ENCODE measurements around the gene TBC1D22A.
"Not testable (repeated sequence)": the region's sequence is repeated elsewhere in the genome, so short reads cannot be mapped to it uniquely, and the experiment has no call there.

TBC1D22A gene

GRCh38 chr22:47114813-47115517 is 352.5 kb downstream of the TBC1D22A start:
- no peak for DNase-seq

GRCh38 chr22:47115518-47115890 is 353.1 kb downstream of the TBC1D22A start:
- DNase-seq: no peak

- no peak for DNase-seq
Observed at GRCh38 chr22:47115921-47116320, 353.5 kb downstream of the TBC1D22A start.

- no peak for DNase-seq
Observed at GRCh38 chr22:47116426-47117341, 354.2 kb downstream of the TBC1D22A start.

GRCh38 chr22:47117442-47117841 is 355.0 kb downstream of the TBC1D22A start:
- DNase-seq: not testable (repeated sequence)

GRCh38 chr22:47119181-47119580 is 356.7 kb downstream of the TBC1D22A start:
- DNase-seq: no peak

- no peak for DNase-seq
Observed at GRCh38 chr22:47120399-47120798, 357.9 kb downstream of the TBC1D22A start.

- no peak for DNase-seq
Observed at GRCh38 chr22:47121791-47122190, 359.3 kb downstream of the TBC1D22A start.

GRCh38 chr22:47122441-47123000 is 360.1 kb downstream of the TBC1D22A start:
- no peak for DNase-seq

- DNase-seq: no peak
Observed at GRCh38 chr22:47123006-47123826, 360.8 kb downstream of the TBC1D22A start.

GRCh38 chr22:47123827-47124442 is 361.5 kb downstream of the TBC1D22A start:
- no peak for DNase-seq

- no peak for DNase-seq
Observed at GRCh38 chr22:47124451-47124881, 362.0 kb downstream of the TBC1D22A start.

- DNase-seq: no peak
Observed at GRCh38 chr22:47124961-47125360, 362.5 kb downstream of the TBC1D22A start.

GRCh38 chr22:47125603-47126002 is 363.2 kb downstream of the TBC1D22A start:
- no peak for DNase-seq

- no peak for DNase-seq
Observed at GRCh38 chr22:47126344-47126811, 363.9 kb downstream of the TBC1D22A start.

GRCh38 chr22:47127441-47127871 is 365.0 kb downstream of the TBC1D22A start:
- no peak for DNase-seq

- no peak for DNase-seq
Observed at GRCh38 chr22:47128216-47128615, 365.8 kb downstream of the TBC1D22A start.

- no peak for DNase-seq
Observed at GRCh38 chr22:47128622-47129215, 366.3 kb downstream of the TBC1D22A start.

- no peak for DNase-seq
Observed at GRCh38 chr22:47129902-47130635, 367.6 kb downstream of the TBC1D22A start.

GRCh38 chr22:47130883-47131631 is 368.6 kb downstream of the TBC1D22A start:
- DNase-seq: no peak
